ENCODE measurements around the gene NAPSA. TPM values are rescaled to one million over a fixed set of nuclear protein-coding genes. Genes with fewer than 3 reads are reported as not detected.

Gene NAPSA
- polyA plus RNA-seq, 1 of the 3 experiments (the other 2 are of a cell fraction), result 0.43 TPM

- Histone ChIP-seq H2AFZ (ENCODE audit: low read depth) (no peak overlapping the region), H3K9ac (no peak overlapping the region), H3K9me2 (no peaks in the 10 kb centered on the region), H3K4me3 (ENCODE audit: low read depth in 2 of 2, low read length in 1 of 2) (peak overlapping the region in 1 of 2 experiments; percentile 37; a peak in 1 of 4 replicates), H3K4me1 (ENCODE audit: control insufficient read depth in 1 of 2, insufficient read depth in 2 of 2, low read depth in 1 of 2, low read length in 1 of 2) (peaks cover 0 to 28% of the 10 kb centered on the region in 2 experiments; a peak in 1 of 4 replicates), H3K36me3 (replicated peaks in 1 of 2; ENCODE audit: control insufficient read depth in 1 of 2, insufficient read depth in 2 of 2, low read length in 1 of 2) (no peaks in the 10 kb centered on the region), H3K27ac (ENCODE audit: low read depth in 2 of 2, low read length in 1 of 2) (peak overlapping the region in 1 of 2 experiments; percentile 50; a peak in 2 of 4 replicates), H3K4me2 (peak overlapping the region; percentile 59; the same call in 1 of the 2 replicates), H3F3A (replicated peaks; ENCODE audit: insufficient read depth) (peaks cover 9% of the 10 kb centered on the region), H3K27me3 (ENCODE audit: insufficient read depth) (peaks cover 16% of the 10 kb centered on the region; the same call in 1 of the 2 replicates), H3K9me3 (no peaks in the 10 kb centered on the region), H3K79me2 (ENCODE audit: insufficient read depth) (no peaks in the 10 kb centered on the region), H4K20me1 (ENCODE audit: insufficient read depth) (0 out of 2 replicates have a peak, but pooled peaks cover 3% of the 10 kb centered on the region)
- WGBS (ENCODE audit: low lambda C conversion rate), result 4% methylated on average over 8 of the region's 48 CpGs
- TF ChIP-seq REST (IDR thresholded peaks at IDR 0.05; ENCODE audit: low read depth, low read length), result peak; percentile 99
- TF ChIP-seq NRF1 (IDR thresholded peaks at IDR 0.05; ENCODE audit: low read depth, low read length), result peak; percentile 91
- no peak for TF ChIP-seq SMC3 (IDR thresholded peaks at IDR 0.05; ENCODE audit: low read depth, low read length)
- 0 out of 2 replicates have a peak, but pooled peaks have one; percentile 3 for TF ChIP-seq MXI1 (IDR thresholded peaks at IDR 0.05; ENCODE audit: low read depth, low read length)
- peak; percentile 35 for TF ChIP-seq CHD2 (IDR thresholded peaks at IDR 0.05; ENCODE audit: low read length, partially characterized antibody)
- ChIA-PET CTCF (interaction anchor here (1.2 to 2.4 kb wide), 3 partner anchors 10 to 73 kb away, joined by 3 to 8 read pairs (median 6); no protein-coding TSS in a partner anchor), POLR2A (interaction anchor here (1.1 to 1.3 kb wide), 2 partner anchors 10 to 31 kb away, joined by 3 to 13 read pairs; no protein-coding TSS in a partner anchor)
- peak; percentile 100 for DNase-seq
These were observed 39.9 kb downstream of the NAPSA start for GRCh38 chr19:50325310-50326100.

- no peak overlapping the region for H3K4me3 ChIP-seq (ENCODE audit: low read depth in 2 of 2, low read length in 1 of 2)
- CTCF ChIA-PET, result no interaction called here
- peaks cover 0 to 21% of the 10 kb centered on the region in 2 experiments; a peak in 1 of 4 replicates for H3K4me1 ChIP-seq (ENCODE audit: control insufficient read depth in 1 of 2, insufficient read depth in 2 of 2, low read depth in 1 of 2, low read length in 1 of 2)
- 0 out of 2 replicates have a peak, but pooled peaks cover 3% of the 10 kb centered on the region for H4K20me1 ChIP-seq (ENCODE audit: insufficient read depth)
- POLR2A ChIA-PET, result no interaction called here
- H3K9ac ChIP-seq, result no peak overlapping the region
- DNase-seq, result no peak
- H3K4me2 ChIP-seq, result no peak overlapping the region
- no peaks in the 10 kb centered on the region for H3K36me3 ChIP-seq (replicated peaks in 1 of 2; ENCODE audit: control insufficient read depth in 1 of 2, insufficient read depth in 2 of 2, low read length in 1 of 2)
- H3K27ac ChIP-seq (ENCODE audit: low read depth in 2 of 2, low read length in 1 of 2), result no peak overlapping the region
- H3K79me2 ChIP-seq (ENCODE audit: insufficient read depth), result no peaks in the 10 kb centered on the region
- H3F3A ChIP-seq (replicated peaks; ENCODE audit: insufficient read depth), result no peaks in the 10 kb centered on the region
- WGBS (ENCODE audit: low lambda C conversion rate), result 59% methylated on average over 11 of the region's 11 CpGs
- H3K9me2 ChIP-seq, result no peaks in the 10 kb centered on the region
- peaks cover 16% of the 10 kb centered on the region; the same call in 1 of the 2 replicates for H3K27me3 ChIP-seq (ENCODE audit: insufficient read depth)
- H3K9me3 ChIP-seq, result no peaks in the 10 kb centered on the region
- H2AFZ ChIP-seq (ENCODE audit: low read depth), result no peak overlapping the region
- no peak for TF ChIP-seq SIN3A (IDR thresholded peaks at IDR 0.05; ENCODE audit: borderline replicate concordance, low read depth, low read length)
- no peak for TF ChIP-seq PBX3 (IDR thresholded peaks at IDR 0.05)
- TF ChIP-seq YY1 (IDR thresholded peaks at IDR 0.05; ENCODE audit: low read depth), result no peak
- TF ChIP-seq USF2 (IDR thresholded peaks at IDR 0.05; ENCODE audit: borderline replicate concordance, low read depth, low read length), result no peak
- no peak for TF ChIP-seq CHD2 (IDR thresholded peaks at IDR 0.05; ENCODE audit: low read length, partially characterized antibody)
- TF ChIP-seq MAX (IDR thresholded peaks at IDR 0.05; ENCODE audit: low read depth), result no peak
- no peak for TF ChIP-seq RXRA (IDR thresholded peaks at IDR 0.05; ENCODE audit: borderline replicate concordance, low read depth)
- TF ChIP-seq REST (IDR thresholded peaks at IDR 0.05; ENCODE audit: low read depth, low read length), result no peak
These were observed 41.1 kb downstream of the NAPSA start for GRCh38 chr19:50324331-50324730.
